ENCODE measurements around the gene GLB1L. TPM values are rescaled to one million over a fixed set of nuclear protein-coding genes. Genes with fewer than 3 reads are reported as not detected.

Gene GLB1L
- total RNA-seq, 1 donor from 2014 or later: 11.6 TPM

- H3K9me3 Mint-ChIP-seq: no peaks in the 10 kb centered on the region
- no peaks in the 10 kb centered on the region for H3K27me3 Mint-ChIP-seq (ENCODE audit: low read depth)
- no peak overlapping the region for H3K27ac Mint-ChIP-seq
- DNase-seq (ENCODE audit: low spot score in 2 of 2, unreplicated experiment in 2 of 2): no peak
- TF ChIP-seq, protein P1, sequence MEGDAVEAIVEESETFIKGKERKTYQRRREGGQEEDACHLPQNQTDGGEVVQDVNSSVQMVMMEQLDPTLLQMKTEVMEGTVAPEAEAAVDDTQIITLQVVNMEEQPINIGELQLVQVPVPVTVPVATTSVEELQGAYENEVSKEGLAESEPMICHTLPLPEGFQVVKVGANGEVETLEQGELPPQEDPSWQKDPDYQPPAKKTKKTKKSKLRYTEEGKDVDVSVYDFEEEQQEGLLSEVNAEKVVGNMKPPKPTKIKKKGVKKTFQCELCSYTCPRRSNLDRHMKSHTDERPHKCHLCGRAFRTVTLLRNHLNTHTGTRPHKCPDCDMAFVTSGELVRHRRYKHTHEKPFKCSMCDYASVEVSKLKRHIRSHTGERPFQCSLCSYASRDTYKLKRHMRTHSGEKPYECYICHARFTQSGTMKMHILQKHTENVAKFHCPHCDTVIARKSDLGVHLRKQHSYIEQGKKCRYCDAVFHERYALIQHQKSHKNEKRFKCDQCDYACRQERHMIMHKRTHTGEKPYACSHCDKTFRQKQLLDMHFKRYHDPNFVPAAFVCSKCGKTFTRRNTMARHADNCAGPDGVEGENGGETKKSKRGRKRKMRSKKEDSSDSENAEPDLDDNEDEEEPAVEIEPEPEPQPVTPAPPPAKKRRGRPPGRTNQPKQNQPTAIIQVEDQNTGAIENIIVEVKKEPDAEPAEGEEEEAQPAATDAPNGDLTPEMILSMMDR (IDR thresholded peaks at IDR 0.05; ENCODE audit: unreplicated experiment): no peak
- H3K4me3 Mint-ChIP-seq: no peak overlapping the region
- peaks cover 10% of the 10 kb centered on the region for H3K36me3 Mint-ChIP-seq
- H3K4me1 Mint-ChIP-seq: peaks cover 32% of the 10 kb centered on the region
These were observed 37.1 kb upstream of the GLB1L start for GRCh38 chr2:219282375-219282774.

DNA sequence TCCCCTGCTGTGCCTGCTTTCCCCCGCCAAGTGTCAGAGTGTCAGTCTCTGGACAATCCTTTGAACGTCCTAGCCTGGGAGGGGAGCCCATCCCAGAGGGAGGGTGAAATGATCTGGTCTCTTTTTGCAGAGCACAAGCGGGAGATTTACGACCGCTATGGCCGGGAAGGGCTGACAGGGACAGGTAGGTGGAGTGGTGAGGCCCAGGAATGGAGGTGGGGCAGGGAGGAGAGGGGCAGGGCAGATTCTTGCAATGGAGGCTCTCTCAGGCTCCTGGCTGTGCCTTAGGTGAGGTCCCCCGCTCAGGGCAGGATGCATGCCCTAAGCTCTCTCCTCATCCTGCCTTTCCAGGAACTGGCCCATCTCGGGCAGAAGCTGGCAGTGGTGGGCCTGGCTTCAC, 36.3 kb upstream of the GLB1L start:
- Mint-ChIP-seq H3K4me1 (peaks cover 32% of the 10 kb centered on the region), H3K36me3 (peaks cover 10% of the 10 kb centered on the region)

DNA sequence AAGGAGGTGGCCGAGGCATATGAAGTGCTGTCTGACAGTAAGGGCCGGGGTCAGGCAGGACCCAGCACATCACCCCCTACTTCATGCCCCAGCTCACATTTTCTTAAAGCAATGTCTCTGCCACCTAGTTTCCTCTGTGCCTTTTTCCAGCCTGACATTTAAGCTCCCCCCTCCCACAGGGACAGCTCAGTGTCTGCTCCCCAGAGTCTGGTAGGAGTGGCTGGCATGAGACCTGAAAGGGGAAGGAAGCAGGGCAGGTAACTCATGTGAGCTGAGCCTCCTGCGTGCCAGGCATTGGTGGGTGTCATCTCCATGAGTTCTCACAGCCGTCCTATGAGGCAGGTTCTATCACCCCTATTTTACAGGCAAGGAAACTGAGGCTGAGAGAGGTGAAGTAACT, 35.4 kb upstream of the GLB1L start:
- H3K27ac Mint-ChIP-seq: no peak overlapping the region

More for the DNA sequence above, 36.3 kb upstream of the GLB1L start:
- no peak overlapping the region for H3K27ac Mint-ChIP-seq
- no peaks in the 10 kb centered on the region for H3K9me3 Mint-ChIP-seq
- H3K4me3 Mint-ChIP-seq: no peak overlapping the region
- TF ChIP-seq, protein P1 (IDR thresholded peaks at IDR 0.05; ENCODE audit: unreplicated experiment): no peak
- no peak for DNase-seq (ENCODE audit: low spot score in 2 of 2, unreplicated experiment in 2 of 2)
- H3K27me3 Mint-ChIP-seq (ENCODE audit: low read depth): no peaks in the 10 kb centered on the region

DNA sequence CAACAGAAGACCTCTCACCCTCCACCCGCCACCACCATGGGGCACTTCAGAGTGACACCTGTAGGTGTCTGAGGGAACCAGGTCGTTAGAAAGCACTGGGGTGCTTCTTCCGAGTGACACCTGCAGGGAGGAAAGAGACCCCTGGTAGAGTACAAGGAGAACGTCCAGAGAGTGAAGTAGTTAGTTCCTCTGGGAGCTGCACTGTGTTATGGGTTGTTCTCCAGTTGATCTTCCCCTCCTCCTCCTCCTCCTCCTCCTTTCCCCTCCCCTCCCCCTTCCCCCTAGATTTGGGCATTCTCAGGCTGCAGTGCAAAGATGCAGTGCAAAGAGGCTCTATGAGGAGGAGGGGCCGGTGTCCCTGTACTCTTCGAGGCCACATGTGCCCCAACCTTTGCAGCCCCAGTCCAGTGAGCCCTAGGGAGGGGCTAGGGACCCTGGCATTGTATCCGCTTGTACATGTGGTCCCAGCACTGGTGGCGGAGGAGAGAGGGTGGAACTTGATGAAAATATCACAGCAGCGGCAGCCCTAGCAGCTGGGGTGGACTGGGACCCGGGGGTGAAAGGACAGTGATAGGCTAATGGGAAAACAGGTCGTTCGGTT, 34.8 kb upstream of the GLB1L start:
- TF ChIP-seq, protein P1 (IDR thresholded peaks at IDR 0.05; ENCODE audit: unreplicated experiment): no peak
- Mint-ChIP-seq H3K36me3 (peaks cover 10% of the 10 kb centered on the region), H3K27ac (peak overlapping the region; percentile 86), H3K9me3 (no peaks in the 10 kb centered on the region), H3K4me1 (peaks cover 27% of the 10 kb centered on the region), H3K4me3 (peak overlapping the region; percentile 85), H3K27me3 (ENCODE audit: low read depth) (no peaks in the 10 kb centered on the region)
- DNase-seq (ENCODE audit: low spot score in 2 of 2, unreplicated experiment in 2 of 2): no peak

More for the DNA sequence above, 35.4 kb upstream of the GLB1L start:
- no peak for DNase-seq (ENCODE audit: low spot score in 2 of 2, unreplicated experiment in 2 of 2)
- TF ChIP-seq, protein P1 (IDR thresholded peaks at IDR 0.05; ENCODE audit: unreplicated experiment): no peak
- H3K9me3 Mint-ChIP-seq: no peaks in the 10 kb centered on the region
- H3K4me3 Mint-ChIP-seq: peak overlapping the region; percentile 85
- peaks cover 27% of the 10 kb centered on the region for H3K4me1 Mint-ChIP-seq
- peaks cover 10% of the 10 kb centered on the region for H3K36me3 Mint-ChIP-seq
- no peaks in the 10 kb centered on the region for H3K27me3 Mint-ChIP-seq (ENCODE audit: low read depth)

DNA sequence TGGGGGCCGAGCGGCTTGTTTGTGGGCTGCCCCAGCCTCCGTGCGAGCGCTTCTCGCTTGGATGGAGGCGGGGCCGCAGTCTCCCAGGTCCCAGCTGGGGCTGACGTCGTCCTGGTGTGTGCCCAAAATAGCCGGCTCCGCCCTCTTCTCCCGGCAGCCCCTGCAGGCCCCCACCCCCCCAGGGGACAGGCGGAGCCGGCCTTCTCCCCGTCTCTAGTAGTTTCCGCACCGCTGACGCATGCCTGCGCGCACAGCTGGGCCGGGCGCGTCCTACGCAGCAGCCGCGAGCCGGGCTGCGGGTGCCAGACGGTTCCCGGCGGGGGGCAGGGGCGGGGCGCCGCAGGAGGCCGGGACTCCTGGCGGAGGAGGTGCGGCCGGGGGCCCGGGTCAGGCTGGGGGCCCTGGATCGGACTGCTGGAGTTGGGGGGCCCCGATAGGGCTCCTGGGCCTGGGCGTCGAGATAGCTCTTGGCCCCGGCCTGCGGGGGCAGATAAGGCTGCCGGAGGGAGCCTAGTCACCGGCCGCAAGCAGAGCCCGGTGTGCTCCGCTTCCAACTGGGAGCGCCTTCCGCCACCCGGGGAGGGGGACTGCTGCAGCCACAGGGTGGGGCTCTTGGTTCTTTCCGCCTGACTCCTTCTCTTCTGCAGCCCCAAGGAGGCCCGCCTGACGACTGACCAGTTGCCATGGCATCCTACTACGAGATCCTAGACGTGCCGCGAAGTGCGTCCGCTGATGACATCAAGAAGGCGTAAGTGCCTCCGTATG, 34.1 kb upstream of the GLB1L start, which contains the start of gene DNAJB2:
DNAJB2 (plus strand) TSS at position 216 of the 765 bp plus-strand sequence; CDS start at position 684, 468 bp downstream.
- peak; percentile 96 to 97 for DNase-seq (ENCODE audit: low spot score in 2 of 2, unreplicated experiment in 2 of 2)
- Mint-ChIP-seq H3K27me3 (ENCODE audit: low read depth) (no peaks in the 10 kb centered on the region), H3K4me1 (peaks cover 34% of the 10 kb centered on the region), H3K36me3 (peaks cover 10% of the 10 kb centered on the region), H3K4me3 (peak within 1 kb of the TSS; percentile 85), H3K9me3 (no peaks in the 10 kb centered on the region), H3K27ac (peak within 1 kb of the TSS; percentile 95)
- TF ChIP-seq, protein P1 (IDR thresholded peaks at IDR 0.05; ENCODE audit: unreplicated experiment): peak; percentile 12
